IgD-negative memory B cell (primary cell): Measurements from ENCODE around the gene GRHL1. TPM values are rescaled to one million over a fixed set of nuclear protein-coding genes. Genes with fewer than 3 reads are reported as not detected.
"Not testable (repeated sequence)": the region's sequence is repeated elsewhere in the genome, so short reads cannot be mapped to it uniquely, and the experiment has no call there.

Source experiments
- H3K27ac Mint-ChIP-seq, 3 donors: one replicate each; pipeline ENCODE4 v1.8.0; 2020 to 2022; ENCODE audit warnings: mild to moderate bottlenecking in 3 of 3, mixed read lengths in 3 of 3, moderate library complexity in 1 of 3
- H3K27me3 Mint-ChIP-seq: one replicate; pipeline ENCODE4 v1.8.0; 2021; ENCODE audit warnings: mixed read lengths
- H3K36me3 Mint-ChIP-seq: one replicate; pipeline ENCODE4 v1.8.0; 2020; ENCODE audit warnings: mild to moderate bottlenecking, mixed read lengths
- H3K4me1 Mint-ChIP-seq, 3 donors: one replicate each; pipeline ENCODE4 v1.8.0; 2020 to 2022; ENCODE audit warnings: mixed read lengths in 3 of 3, mild to moderate bottlenecking in 1 of 3
- H3K4me3 Mint-ChIP-seq, 4 donors: one replicate each; pipeline ENCODE4 v1.8.0; 2020 to 2022; ENCODE audit warnings: mild to moderate bottlenecking in 4 of 4, mixed read lengths in 4 of 4, moderate library complexity in 3 of 4
- H3K9me3 Mint-ChIP-seq, 3 donors: one replicate each; pipeline ENCODE4 v1.8.0; 2020 to 2021; ENCODE audit warnings: mixed read lengths in 3 of 3, mild to moderate bottlenecking in 1 of 3
- polyA plus RNA-seq: library from polyadenylated mRNA; unstranded; fragments of 300-500 nt; fragmentation: Illumina TruSeq; gene quantifications from one replicate; pipeline ENCODE4 v1.2.3, GENCODE V29; 2021

GRHL1 gene
- polyA plus RNA-seq, 1 donor from 2014 or later: 0.16 TPM

DNA sequence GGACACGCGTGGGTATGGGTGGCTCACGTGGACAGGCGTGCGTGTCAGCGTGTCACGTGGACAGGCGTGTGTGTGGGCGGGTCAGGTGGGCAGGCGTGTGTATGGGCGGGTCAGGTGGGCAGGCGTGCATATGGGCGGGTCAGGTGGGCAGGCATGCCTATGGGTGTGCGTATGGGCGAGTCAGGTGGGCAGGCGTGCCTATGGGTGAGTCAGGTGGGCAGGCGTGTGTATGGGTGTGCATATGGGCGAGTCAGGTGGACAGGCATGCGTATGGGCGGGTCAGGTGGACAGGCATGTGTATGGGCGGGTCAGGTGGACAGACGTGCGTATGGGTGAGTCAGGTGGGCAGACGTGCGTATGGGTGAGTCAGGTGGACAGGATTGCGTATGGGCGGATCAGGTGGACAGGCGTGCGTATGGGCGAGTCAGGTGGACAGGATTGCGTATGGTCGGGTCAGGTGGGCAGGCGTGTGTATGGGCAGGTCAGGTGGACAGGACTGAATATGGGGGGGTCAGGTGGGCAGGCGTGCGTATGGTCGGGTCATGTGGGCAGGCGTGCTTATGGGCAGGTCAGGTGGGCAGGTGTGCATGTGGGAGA is 61.0 kb downstream of the GRHL1 start:
- not testable (repeated sequence) for H3K27me3 Mint-ChIP-seq, H3K27ac Mint-ChIP-seq, H3K36me3 Mint-ChIP-seq, H3K9me3 Mint-ChIP-seq, H3K4me1 Mint-ChIP-seq, H3K4me3 Mint-ChIP-seq

DNA sequence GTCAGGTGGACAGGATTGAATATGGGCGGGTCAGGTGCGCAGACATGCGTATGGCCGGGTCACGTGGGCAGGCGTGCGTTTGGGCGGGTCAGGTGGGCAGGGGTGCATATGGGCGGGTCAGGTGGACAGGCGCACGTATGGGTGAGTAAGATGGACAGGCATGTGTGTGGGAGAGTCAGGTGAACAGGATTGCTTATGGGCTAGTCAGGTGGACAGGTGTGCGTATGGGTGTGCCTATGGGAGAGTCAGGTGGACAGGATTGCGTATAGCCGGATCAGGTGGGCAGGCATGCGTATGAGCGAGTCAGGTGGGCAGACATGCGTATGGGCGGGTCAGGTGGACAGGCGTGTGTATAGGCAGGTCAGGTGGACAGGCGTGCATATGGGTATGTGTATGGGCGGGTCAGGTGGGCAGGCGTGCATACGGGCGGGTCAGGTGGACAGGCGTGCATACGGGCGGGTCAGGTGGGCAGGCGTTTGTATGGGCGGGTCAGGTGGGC is 61.5 kb downstream of the GRHL1 start:
- no peaks in the 10 kb centered on the region for H3K4me1 Mint-ChIP-seq
- peaks cover 7% of the 10 kb centered on the region for H3K27me3 Mint-ChIP-seq
- H3K4me3 Mint-ChIP-seq: no peak overlapping the region
- no peak overlapping the region for H3K27ac Mint-ChIP-seq
- H3K36me3 Mint-ChIP-seq: no peaks in the 10 kb centered on the region
- H3K9me3 Mint-ChIP-seq: peaks cover 0 to 5% (median 0%) of the 10 kb centered on the region in 3 donors

DNA sequence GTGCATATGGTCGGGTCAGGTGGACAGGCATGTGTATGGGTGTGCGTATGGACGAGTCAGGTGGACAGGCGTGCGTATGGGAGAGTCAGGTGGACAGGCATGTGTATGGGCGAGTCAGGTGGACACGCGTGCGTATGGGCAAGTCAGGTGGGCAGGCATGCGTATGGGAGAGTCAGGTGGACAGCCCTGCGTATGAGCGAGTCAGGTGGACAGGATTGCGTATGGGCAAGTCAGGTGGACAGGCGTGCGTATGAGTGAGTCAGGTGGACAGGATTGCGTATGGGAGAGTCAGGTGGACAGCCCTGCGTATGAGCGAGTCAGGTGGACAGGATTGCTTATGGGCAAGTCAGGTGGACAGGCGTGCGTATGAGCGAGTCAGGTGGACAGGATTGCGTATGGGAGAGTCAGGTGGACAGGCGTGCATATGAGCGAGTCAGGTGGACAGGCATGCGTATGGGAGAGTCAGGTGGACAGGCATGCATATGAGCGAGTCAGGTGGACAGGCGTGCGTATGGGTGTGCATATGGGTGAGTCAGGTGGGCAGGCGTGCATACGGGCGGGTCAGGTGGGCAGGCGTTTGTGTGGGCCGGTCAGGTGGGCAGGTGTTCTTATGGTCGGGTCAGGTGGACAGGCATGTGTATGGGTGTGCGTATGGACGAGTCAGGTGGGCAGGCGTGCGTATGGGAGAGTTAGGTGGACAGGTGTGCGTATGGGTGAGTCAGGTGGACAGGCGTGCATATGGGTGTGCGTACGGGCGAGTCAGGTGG is 62.3 kb downstream of the GRHL1 start:
- not testable (repeated sequence) for H3K9me3 Mint-ChIP-seq, H3K4me1 Mint-ChIP-seq, H3K4me3 Mint-ChIP-seq, H3K36me3 Mint-ChIP-seq, H3K27me3 Mint-ChIP-seq, H3K27ac Mint-ChIP-seq

DNA sequence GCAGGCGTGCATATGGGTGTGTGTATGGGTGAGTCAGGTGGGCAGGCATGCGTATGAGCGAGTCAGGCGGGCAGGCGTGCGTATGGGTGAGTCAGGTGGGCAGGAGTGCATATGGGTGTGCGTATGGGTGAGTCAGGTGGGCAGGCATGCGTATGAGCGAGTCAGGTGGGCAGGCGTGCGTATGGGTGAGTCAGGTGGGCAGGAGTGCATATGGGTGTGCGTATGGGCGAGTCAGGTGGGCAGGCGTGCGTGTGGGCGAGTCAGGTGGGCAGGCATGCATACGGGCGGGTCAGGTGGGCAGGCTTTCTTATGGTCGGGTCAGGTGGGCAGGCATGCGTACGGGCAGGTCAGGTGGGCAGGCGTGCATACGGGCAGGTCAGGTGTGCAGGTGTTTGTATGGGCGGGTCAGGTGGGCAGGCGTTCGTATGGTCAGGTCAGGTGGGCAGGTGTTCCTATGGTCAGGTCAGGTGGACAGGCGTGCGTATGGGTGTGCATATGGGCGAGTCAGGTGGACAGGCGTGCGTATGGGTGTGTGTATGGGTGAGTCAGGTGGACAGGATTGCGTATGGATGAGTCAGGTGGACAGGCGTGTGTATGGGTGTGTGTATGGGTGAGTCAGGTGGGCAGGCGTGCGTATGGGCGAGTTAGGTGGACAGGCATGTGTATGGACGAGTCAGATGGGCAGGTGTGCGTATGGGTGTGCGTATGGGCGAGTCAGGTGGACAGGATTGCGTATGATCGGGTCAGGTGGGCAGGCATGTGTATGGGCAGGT is 63.1 kb downstream of the GRHL1 start:
- Mint-ChIP-seq H3K27ac (no peak overlapping the region), H3K4me3 (no peak overlapping the region), H3K9me3 (peaks cover 0 to 5% (median 0%) of the 10 kb centered on the region in 3 donors), H3K4me1 (no peaks in the 10 kb centered on the region), H3K27me3 (peaks cover 5% of the 10 kb centered on the region), H3K36me3 (no peaks in the 10 kb centered on the region)

DNA sequence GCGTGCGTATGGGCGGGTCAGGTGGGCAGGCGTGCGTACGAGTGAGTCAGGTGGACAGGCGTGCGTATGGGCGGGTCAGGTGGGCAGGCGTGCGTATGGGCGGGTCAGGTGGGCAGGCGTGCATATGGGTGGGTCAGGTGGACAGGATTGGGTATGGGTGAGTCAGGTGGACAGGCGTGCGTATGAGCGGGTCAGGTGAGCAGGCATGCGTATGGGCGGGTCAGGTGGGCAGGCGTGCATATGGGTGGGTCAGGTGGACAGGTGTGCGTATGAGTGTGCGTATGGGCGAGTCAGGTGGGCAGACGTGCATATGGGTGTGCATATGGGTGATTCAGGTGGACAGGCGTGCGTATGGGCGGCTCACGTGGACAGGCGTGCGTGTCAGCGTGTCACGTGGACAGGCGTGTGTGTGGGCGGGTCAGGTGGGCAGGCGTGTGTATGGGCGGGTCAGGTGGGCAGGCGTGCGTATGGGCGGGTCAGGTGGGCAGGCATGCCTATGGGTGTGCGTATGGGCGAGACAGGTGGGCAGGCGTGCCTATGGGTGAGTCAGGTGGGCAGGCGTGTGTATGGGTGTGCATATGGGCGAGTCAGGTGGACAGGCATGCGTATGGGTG is 64.0 kb downstream of the GRHL1 start:
- not testable (repeated sequence) for H3K27me3 Mint-ChIP-seq, H3K4me3 Mint-ChIP-seq, H3K4me1 Mint-ChIP-seq, H3K9me3 Mint-ChIP-seq, H3K27ac Mint-ChIP-seq, H3K36me3 Mint-ChIP-seq

DNA sequence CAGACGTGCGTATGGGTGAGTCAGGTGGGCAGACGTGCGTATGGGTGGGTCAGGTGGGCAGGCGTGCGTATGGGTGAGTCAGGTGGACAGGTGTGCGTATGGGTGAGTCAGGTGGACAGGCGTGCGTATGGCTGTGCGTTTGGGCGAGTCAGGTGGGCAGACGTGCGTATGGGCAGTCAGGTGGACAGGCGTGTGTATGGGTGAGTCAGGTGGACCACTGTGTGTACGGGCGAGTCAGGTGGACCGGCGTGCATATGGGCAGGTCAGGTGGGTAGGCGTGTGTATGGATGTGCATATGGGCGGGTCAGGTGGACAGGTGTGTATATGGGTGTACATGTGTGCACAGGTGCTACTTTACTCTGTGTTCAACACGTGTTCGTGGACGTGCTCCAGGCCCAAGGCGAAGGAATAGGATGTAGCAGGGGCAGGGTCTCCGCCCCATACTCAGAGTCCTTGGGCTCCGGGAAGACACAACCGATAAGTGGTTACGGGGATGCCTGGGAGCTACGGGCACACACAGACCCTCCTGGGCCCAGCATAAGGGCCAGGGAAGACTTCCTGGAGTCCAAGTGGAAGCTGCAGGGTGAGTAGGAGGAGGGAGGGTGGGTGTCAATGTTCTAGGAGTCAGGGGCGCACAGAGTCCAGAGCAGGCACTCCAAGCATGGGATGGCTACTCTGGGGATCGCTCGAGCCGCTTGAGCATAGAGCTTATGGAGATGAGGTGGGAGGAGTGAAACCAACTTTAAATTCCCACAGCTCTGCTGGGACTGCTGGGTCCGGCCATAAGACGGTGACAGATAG is 64.7 kb downstream of the GRHL1 start:
- H3K27ac Mint-ChIP-seq: no peak overlapping the region
- H3K27me3 Mint-ChIP-seq: peaks cover 5% of the 10 kb centered on the region
- H3K4me3 Mint-ChIP-seq: no peak overlapping the region
- H3K36me3 Mint-ChIP-seq: no peaks in the 10 kb centered on the region
- no peaks in the 10 kb centered on the region for H3K4me1 Mint-ChIP-seq
- peaks cover 0 to 5% (median 2%) of the 10 kb centered on the region in 3 donors for H3K9me3 Mint-ChIP-seq

DNA sequence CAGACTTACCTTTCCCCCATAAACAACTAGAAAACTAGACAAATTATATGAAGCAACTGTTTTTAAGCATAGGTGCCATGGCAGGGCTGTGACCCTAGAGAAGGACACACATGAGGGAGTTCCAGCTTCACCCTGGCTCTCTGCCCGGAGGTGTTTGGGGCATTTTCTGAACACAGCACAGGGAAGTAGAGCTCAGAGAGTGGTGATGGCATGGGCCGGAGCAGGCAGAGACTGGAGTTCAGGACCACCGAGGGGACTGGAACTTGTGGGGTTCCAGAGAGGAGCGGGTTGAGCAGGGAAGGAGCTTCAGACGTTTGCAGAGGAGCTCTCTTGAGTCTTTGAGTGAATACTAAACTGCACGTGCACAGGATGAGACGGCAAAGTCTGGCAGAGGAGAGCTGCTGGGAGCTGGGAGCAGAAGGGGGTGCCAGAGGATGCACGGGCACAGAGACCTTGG is 65.3 kb downstream of the GRHL1 start:
- Mint-ChIP-seq H3K9me3 (peaks cover 0 to 5% (median 2%) of the 10 kb centered on the region in 3 donors), H3K27ac (no peak overlapping the region), H3K36me3 (no peaks in the 10 kb centered on the region), H3K4me1 (no peaks in the 10 kb centered on the region), H3K27me3 (peaks cover 5% of the 10 kb centered on the region), H3K4me3 (no peak overlapping the region)

DNA sequence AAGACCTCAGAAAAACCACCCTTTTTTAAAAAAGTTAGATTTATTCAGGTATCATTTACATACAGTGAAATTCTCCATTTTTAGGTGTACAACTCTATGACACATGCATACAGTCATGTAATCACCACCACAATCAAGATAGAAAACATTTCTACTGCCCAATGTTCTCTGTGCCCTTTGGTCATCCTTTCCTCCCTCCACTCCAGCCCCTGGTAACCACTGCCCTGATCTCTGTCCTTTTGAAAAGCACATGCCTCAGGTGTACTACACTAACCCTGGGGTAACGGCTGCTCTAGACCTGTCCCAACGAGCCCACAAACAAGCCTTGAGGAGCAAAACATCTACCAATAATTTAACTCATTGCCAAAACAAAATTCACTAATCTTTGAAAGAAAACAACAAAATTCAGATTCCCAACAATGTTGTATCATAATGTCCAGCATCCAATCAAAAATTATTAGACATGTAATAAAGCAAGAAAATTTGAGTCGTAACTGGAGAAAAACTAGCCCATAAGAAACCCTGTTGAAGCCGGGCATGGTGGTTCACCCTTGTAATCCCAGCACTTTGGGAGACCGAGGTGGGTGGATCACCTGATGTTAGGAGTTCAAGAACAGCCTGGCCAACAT is 65.9 kb downstream of the GRHL1 start:
- peaks cover 5% of the 10 kb centered on the region for H3K27me3 Mint-ChIP-seq
- peaks cover 0 to 5% (median 2%) of the 10 kb centered on the region in 3 donors for H3K9me3 Mint-ChIP-seq
- H3K4me1 Mint-ChIP-seq: no peaks in the 10 kb centered on the region
- H3K4me3 Mint-ChIP-seq: no peak overlapping the region
- H3K27ac Mint-ChIP-seq: peak overlapping the region in 1 of 3 donors; percentile 1
- no peaks in the 10 kb centered on the region for H3K36me3 Mint-ChIP-seq

DNA sequence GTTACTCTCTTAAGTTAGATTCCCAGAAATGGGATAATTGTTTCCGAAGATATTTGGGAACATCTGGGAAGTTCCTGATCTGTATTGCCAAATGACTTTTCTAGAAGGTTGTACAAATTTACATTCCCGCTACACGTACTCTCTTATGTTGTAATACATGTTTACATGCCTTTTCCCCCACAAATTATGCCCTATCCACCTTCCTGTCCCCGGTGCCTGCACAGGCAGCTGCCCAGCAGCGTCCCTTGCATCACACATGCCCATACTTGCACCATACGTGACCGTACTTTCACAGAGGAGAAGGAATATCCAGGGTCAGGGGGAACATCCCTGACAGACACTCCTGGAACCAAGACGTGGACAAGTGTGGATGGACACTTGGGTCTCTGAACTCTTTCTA is 67.7 kb downstream of the GRHL1 start:
- Mint-ChIP-seq H3K9me3 (peaks cover 0 to 5% (median 2%) of the 10 kb centered on the region in 3 donors), H3K4me3 (no peak overlapping the region), H3K4me1 (no peaks in the 10 kb centered on the region), H3K27ac (peak overlapping the region in 1 of 3 donors; percentile 43), H3K36me3 (no peaks in the 10 kb centered on the region), H3K27me3 (peaks cover 5% of the 10 kb centered on the region)

DNA sequence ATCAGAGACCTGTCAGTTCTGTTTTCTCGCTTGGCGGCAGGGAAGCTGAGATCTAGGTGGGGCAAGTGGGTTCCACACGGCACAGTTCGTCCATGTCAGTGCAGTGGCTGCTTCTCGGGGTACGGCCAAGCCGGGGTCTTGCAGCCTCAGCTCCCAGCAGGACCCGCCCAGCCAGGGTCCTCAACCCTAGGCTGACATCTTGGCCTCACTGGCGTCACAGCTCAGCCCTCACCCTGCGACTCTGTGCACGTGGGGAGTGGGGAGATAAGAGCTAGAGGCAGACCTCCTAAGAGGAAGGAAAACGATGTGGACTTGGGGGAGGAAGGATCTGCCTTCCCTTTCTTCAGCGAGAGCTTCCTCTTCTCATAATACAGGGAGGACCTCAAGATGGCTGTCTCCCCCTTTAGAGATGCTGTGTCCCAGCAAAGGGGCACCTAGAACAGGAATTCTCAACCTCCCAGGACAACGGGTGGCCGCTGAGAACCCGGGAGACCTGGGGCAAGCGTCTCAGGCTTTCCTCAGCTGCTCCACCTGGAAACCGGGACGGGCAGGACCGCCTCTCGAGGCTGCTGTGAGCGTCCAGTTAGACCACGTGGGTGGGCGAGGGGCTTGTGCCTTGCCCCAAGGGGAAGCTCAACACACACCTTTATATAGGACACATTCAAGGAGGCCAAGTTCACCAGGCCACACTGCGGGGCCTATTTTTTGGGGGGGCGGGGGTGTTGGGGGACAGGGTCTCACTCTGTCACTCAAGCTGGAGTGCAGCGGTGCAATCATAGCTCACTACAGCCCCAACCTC is 68.3 kb downstream of the GRHL1 start:
- Mint-ChIP-seq H3K9me3 (peaks cover 0 to 5% (median 2%) of the 10 kb centered on the region in 3 donors), H3K4me3 (peak overlapping the region in 1 of 4 donors; percentile 35), H3K36me3 (no peaks in the 10 kb centered on the region), H3K27me3 (peaks cover 5% of the 10 kb centered on the region), H3K27ac (peak overlapping the region in 1 of 3 donors; percentile 43), H3K4me1 (no peaks in the 10 kb centered on the region)

DNA sequence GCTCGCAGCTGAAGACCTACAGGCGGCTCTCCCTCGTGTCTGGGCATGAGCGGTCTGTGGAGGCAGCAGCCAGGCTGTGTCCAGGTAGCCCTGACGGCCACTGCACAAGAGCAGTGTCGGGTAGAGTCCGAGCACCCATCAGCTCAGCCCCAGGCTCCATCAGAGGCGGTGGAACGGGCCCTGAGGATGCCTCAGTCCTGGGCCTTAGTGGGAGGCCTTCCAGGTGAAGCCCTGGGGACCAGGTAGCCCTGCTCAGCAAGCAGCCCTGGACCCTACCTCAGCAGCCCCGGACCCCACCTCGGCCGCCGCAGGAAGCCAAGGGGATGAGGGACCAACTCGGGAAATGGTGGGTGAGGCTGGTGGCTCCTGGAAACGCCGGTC is 70.5 kb downstream of the GRHL1 start:
- Mint-ChIP-seq H3K9me3 (peaks cover 0 to 5% (median 2%) of the 10 kb centered on the region in 3 donors), H3K4me1 (peaks cover 0 to 5% (median 2%) of the 10 kb centered on the region in 3 donors), H3K4me3 (no peak overlapping the region), H3K27me3 (peaks cover 3% of the 10 kb centered on the region), H3K36me3 (no peaks in the 10 kb centered on the region), H3K27ac (no peak overlapping the region)

DNA sequence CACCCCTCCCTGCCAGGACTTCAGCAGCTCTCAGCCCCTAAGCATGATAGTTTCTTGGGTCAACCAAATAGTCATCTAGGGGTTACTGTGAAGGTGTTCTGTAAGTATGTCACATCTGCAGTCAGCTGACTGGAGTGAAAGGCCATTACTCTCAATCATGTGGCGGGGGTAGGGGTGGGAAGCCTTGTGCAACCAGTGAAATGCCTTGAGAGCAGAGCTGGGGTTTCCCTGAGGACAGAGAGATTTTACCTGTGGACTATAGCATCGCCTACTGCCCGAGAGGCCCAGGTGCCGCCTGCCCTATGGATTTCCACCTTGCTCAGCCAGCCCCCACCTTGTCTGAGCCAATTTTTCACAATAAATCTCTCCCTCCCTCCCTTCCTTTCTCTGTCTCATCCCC is 71.0 kb downstream of the GRHL1 start:
- Mint-ChIP-seq H3K36me3 (no peaks in the 10 kb centered on the region), H3K27ac (no peak overlapping the region), H3K9me3 (peaks cover 0 to 2% (median 2%) of the 10 kb centered on the region in 3 donors), H3K4me3 (no peak overlapping the region), H3K4me1 (peaks cover 0 to 5% (median 2%) of the 10 kb centered on the region in 3 donors), H3K27me3 (peaks cover 1% of the 10 kb centered on the region)

DNA sequence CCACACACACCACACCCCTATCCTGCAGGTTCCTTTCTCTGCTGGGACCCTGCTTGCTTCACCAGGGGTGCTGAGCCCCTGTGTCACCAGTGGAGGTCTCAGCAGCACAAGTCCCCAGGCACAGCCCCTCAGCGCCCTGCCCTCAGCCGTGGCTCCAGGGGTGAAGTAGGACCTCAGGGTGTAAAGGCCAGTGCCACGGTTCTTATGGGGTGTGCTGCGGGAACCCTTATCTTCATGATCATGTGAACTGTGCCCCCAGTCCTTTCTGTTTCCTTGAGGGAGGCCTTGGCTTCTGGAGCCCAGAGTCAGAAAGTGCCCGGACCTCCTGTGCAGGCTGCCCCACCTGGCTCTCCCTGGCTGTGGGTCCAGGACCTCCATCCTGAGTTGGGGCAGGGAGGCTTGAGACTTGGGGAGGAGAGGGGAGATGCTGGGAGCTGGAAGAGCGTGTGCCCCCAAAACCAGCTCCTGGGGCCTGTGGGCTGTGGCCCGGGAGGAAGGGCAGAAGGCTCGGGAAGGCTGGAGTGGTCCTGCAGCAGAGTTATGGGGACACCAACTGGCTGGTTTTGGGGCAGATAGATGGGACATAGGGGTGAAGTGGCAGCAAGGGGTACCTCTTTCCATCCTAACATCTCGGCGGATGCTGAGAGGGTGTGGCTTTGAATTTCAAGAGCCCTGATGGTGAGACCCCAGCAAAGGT is 71.6 kb downstream of the GRHL1 start:
- H3K4me3 Mint-ChIP-seq: peak overlapping the region in 1 of 4 donors; percentile 65
- peak overlapping the region in 1 of 3 donors; percentile 35 for H3K27ac Mint-ChIP-seq
- H3K9me3 Mint-ChIP-seq: peaks cover 0 to 2% (median 0%) of the 10 kb centered on the region in 3 donors
- no peaks in the 10 kb centered on the region for H3K36me3 Mint-ChIP-seq
- peaks cover 1 to 5% (median 2%) of the 10 kb centered on the region in 3 donors for H3K4me1 Mint-ChIP-seq
- H3K27me3 Mint-ChIP-seq: no peaks in the 10 kb centered on the region
